Peyer's patch (tissue), 4 donors: ENCODE results near the gene H6PD.

Experiments
- CTCF ChIP-seq, 6 experiments: fragments of 450-650 bp in 4 of 6; fragments of 200-600 bp in 2 of 6; sonication (generic) in 1 of 6; IDR thresholded peaks; one replicate each; pipeline ENCODE4 v1.5.1; 2017 to 2019; ENCODE audit warnings: antibody characterized with exemption in 6 of 6, mild to moderate bottlenecking in 3 of 6, moderate library complexity in 1 of 6
- POLR2A ChIP-seq, 2 donors: fragments of 450-650 bp; IDR thresholded peaks; one replicate each; pipeline ENCODE4 v1.5.1; 2017; ENCODE audit warnings: antibody characterized with exemption in 2 of 2, mild to moderate bottlenecking in 2 of 2, moderate library complexity in 2 of 2

- no peak for TF ChIP-seq CTCF (IDR thresholded peaks at IDR 0.05)
- no peak for TF ChIP-seq POLR2A (IDR thresholded peaks at IDR 0.05)
Measured at GRCh38 chr1:9278116-9278515, 43.5 kb downstream of the H6PD start.
